ENCODE data around the gene AKR1C4.
"Not testable (repeated sequence)": the region's sequence is repeated elsewhere in the genome, so short reads cannot be mapped to it uniquely, and the experiment has no call there.

Gene AKR1C4

DNA sequence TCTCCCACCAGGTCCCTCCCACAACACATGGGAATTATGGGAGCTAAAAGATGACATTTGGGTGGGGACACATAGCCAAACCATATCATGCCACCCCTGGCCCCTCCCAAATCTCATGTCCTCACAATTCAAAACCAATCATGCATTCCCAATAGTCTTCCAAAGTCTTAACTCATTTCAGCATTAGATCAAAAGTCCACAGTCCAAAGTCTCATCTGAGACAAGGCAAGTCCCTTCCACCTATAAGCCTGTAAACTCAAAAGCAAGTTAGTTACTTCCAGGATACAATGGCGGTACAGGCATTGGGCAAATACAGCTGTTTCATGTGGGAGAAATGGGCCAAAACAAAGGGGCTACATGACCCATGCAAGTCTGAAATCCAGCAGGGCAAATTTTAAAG lies 13.1 kb downstream of the AKR1C4 start:
- not testable (repeated sequence) for FAIRE-seq

GRCh38 chr10:5210261-5210660 lies 13.6 kb downstream of the AKR1C4 start:
- not testable (repeated sequence) for FAIRE-seq

- no peak for FAIRE-seq
Observed at GRCh38 chr10:5211696-5212536, 15.3 kb downstream of the AKR1C4 start.

DNA sequence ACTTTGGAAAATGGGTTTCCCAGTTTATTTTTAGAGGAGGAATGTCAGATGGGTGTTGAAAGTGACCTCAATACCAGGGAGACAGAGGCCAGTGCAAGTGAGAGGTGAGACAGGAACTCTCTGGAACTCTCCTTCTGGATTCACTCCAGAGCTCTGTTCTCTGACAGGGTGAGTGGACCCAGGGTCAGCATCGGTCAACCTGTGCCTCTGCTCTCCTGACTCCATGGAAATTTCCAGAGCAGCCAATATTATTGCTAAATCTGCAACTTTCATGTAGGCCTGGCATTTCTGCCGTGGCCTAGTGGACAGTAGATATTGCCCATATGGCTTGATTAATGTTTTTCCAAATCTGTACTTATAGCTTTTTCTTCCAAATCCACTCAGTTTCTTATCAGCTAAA lies 20.2 kb downstream of the AKR1C4 start:
- FAIRE-seq = no peak

- FAIRE-seq = no peak
Observed at GRCh38 chr10:5219262-5219661, 22.6 kb downstream of the AKR1C4 start.

- FAIRE-seq = not testable (repeated sequence)
Observed at GRCh38 chr10:5222942-5223341, 26.3 kb downstream of the AKR1C4 start.

DNA sequence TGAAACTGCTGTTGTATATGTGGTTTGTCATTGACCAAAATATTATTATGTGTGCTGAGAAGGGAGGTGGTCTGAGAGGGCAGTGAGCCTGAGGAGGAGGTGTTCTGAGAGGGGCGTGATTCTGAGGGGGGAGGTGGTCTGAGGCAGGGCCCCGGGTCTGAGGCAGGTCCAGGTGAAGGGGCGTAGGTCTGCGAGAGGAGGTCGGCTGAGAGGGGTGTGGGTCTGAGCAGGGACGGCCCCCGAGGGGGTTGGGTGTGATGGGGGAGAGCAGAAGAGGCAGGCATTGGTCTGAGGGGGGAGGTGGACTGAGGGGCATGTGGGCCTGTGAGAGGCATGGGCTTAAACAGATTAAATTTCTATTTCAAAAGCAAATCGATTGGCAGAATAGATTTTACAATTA lies 32.4 kb downstream of the AKR1C4 start:
- FAIRE-seq = no peak

GRCh38 chr10:5233324-5233723 lies 36.7 kb downstream of the AKR1C4 start:
- FAIRE-seq = no peak

- no peak for FAIRE-seq
Observed at GRCh38 chr10:5234106-5234860, 37.6 kb downstream of the AKR1C4 start.

DNA sequence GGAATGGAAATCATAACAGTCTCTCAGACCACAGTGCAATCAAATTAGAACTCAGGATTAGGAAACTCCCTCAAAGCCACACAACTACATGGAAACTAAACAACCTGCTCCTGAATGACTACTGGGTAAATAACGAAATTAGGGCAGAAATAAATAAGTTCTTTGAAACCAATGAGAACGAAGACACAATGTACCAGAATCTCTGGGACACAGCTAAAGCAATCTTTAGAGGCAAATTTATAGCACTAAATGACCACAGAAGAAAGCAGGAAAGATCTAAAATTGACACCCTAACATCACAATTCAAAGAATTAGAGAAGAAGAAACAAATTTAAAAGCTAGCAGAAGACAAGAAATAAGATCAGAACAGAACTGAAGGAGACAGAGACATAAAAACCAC lies 40.9 kb downstream of the AKR1C4 start:
- FAIRE-seq = not testable (repeated sequence)

- FAIRE-seq = no peak
Observed at GRCh38 chr10:5242585-5242984, 45.9 kb downstream of the AKR1C4 start.

GRCh38 chr10:5243521-5243987 lies 46.9 kb downstream of the AKR1C4 start:
- FAIRE-seq = no peak

GRCh38 chr10:5252177-5253037 lies 55.8 kb downstream of the AKR1C4 start:
- no peak for FAIRE-seq

GRCh38 chr10:5254488-5254887 lies 57.9 kb downstream of the AKR1C4 start:
- no peak for FAIRE-seq

- FAIRE-seq = not testable (repeated sequence)
Observed at GRCh38 chr10:5257768-5258167, 61.1 kb downstream of the AKR1C4 start.

- no peak for FAIRE-seq
Observed at GRCh38 chr10:5259132-5259951, 62.7 kb downstream of the AKR1C4 start.

- no peak for FAIRE-seq
Observed at GRCh38 chr10:5259952-5260578, 63.4 kb downstream of the AKR1C4 start.

DNA sequence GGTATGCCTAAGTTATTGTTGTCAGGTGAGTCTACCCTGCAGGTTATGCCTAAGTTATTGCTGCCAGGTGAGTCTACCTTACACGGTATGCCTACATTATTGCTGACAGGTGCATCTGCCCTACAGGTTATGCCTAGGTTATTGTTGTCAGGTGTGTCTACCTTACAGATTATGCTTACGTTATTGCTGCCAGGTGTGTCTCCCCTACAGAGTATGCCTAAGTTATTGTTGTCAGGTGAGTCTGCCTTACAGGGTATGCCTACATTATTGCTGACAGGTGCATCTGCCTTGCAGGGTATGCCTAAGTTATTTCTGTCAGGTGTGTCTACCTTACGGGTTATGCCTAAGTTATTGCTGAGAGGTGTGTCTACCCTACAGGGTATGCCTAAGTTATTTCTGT lies 64.2 kb downstream of the AKR1C4 start:
- FAIRE-seq = no peak

DNA sequence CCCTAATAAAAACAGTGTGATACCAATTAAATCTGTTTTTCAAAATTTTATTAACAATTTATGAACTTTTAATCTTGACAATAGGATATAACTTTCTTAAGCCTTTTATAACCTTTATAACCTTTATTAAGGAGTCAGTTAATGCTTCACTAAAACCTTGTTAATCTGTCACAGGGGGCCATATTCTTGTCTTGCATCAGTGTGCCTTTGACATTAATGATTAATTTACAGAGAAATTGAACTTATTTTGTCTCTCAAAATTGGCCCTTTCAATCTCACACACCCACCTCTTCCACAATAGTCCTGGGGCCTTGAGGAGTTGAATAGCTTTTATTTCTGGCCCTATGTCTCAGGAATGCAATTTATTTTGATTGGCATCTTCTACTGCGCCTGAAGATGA lies 68.5 kb downstream of the AKR1C4 start:
- no peak for FAIRE-seq

- no peak for FAIRE-seq
Observed at GRCh38 chr10:5266351-5266750, 69.7 kb downstream of the AKR1C4 start.

GRCh38 chr10:5266804-5267203 lies 70.2 kb downstream of the AKR1C4 start:
- FAIRE-seq = no peak

- FAIRE-seq = no peak
Observed at GRCh38 chr10:5268234-5268633, 71.6 kb downstream of the AKR1C4 start.
